Erythroblast (primary cell): ENCODE data around the gene TEX35.
"Not testable (repeated sequence)": the region's sequence is repeated elsewhere in the genome, so short reads cannot be mapped to it uniquely, and the experiment has no call there.

Source experiments
- DNase-seq, 2 experiments: peaks; one replicate each; lab custom pipeline; 2025; lab: John Stamatoyannopoulos, UW
- GATA1 ChIP-seq: IDR thresholded peaks from 2 replicates; pipeline ENCODE4 v1.6.1; 2011; ENCODE audit warnings: low read depth, mild to moderate bottlenecking, control low read depth, low read length, moderate library complexity
- POLR2A ChIP-seq: IDR thresholded peaks from 2 replicates; pipeline ENCODE4 v1.6.1; 2011; ENCODE audit warnings: mild to moderate bottlenecking, low read length

Gene TEX35

GRCh38 chr1:178500091-178500770 lies 12.7 kb upstream of the TEX35 start:
- no peak for DNase-seq
- TF ChIP-seq POLR2A: no peak
- TF ChIP-seq GATA1: no peak

- TF ChIP-seq GATA1: no peak
- no peak for TF ChIP-seq POLR2A
- no peak for DNase-seq
Measured at GRCh38 chr1:178500936-178501554, 11.9 kb upstream of the TEX35 start.

GRCh38 chr1:178501705-178502329 lies 11.1 kb upstream of the TEX35 start:
- TF ChIP-seq GATA1: no peak
- no peak for TF ChIP-seq POLR2A
- DNase-seq: peak; percentile 57 to 75

- TF ChIP-seq POLR2A (no peak), GATA1 (no peak)
- DNase-seq: no peak
Measured at GRCh38 chr1:178502330-178502714, 10.6 kb upstream of the TEX35 start.

- DNase-seq: no peak
Measured at GRCh38 chr1:178502856-178503255, 10.1 kb upstream of the TEX35 start.

GRCh38 chr1:178503316-178503715 lies 9.6 kb upstream of the TEX35 start:
- not testable (repeated sequence) for DNase-seq

More at GRCh38 chr1:178502856-178503255, 10.1 kb upstream of the TEX35 start:
- TF ChIP-seq GATA1: no peak
- no peak for TF ChIP-seq POLR2A

GRCh38 chr1:178503849-178504248 lies 9.1 kb upstream of the TEX35 start:
- DNase-seq: no peak
- TF ChIP-seq POLR2A (no peak), GATA1 (no peak)

GRCh38 chr1:178504286-178504685 lies 8.6 kb upstream of the TEX35 start:
- TF ChIP-seq POLR2A: no peak
- TF ChIP-seq GATA1: no peak
- DNase-seq: no peak

- DNase-seq: no peak
- TF ChIP-seq GATA1 (no peak), POLR2A (no peak)
Measured at GRCh38 chr1:178506177-178506576, 6.7 kb upstream of the TEX35 start.

GRCh38 chr1:178506669-178507068 lies 6.2 kb upstream of the TEX35 start:
- peak in 1 of 2 experiments; percentile 28 for DNase-seq
- no peak for TF ChIP-seq GATA1
- TF ChIP-seq POLR2A: no peak

- no peak for TF ChIP-seq POLR2A
- TF ChIP-seq GATA1: no peak
- no peak for DNase-seq
Measured at GRCh38 chr1:178509414-178510007, 3.4 kb upstream of the TEX35 start.

GRCh38 chr1:178510155-178510554 lies 2.8 kb upstream of the TEX35 start:
- TF ChIP-seq POLR2A: no peak
- TF ChIP-seq GATA1: no peak
- no peak for DNase-seq

- no peak for DNase-seq
- no peak for TF ChIP-seq POLR2A
- no peak for TF ChIP-seq GATA1
Measured at GRCh38 chr1:178513278-178513983, 522 bp downstream of the TEX35 start.
